BLaER1 (cell line): ENCODE results near the gene OSM.
A peak's percentile ranks its signal among the peaks of the same experiment; 100 is the strongest.

Experiments
- H3K27ac ChIP-seq: shearing (Covaris generic); formaldehyde crosslinking; 2 replicates; pipeline ENCODE4 v1.8.1; 2022
- H3K27me3 ChIP-seq: shearing (Covaris generic); formaldehyde crosslinking; 2 replicates; pipeline ENCODE4 v1.8.1; 2022
- H3K36me3 ChIP-seq: shearing (Covaris generic); formaldehyde crosslinking; 2 replicates; pipeline ENCODE4 v1.8.1; 2022
- H3K4me1 ChIP-seq: shearing (Covaris generic); formaldehyde crosslinking; 2 replicates; pipeline ENCODE4 v1.8.1; 2022
- H3K4me2 ChIP-seq: shearing (Covaris generic); formaldehyde crosslinking; 2 replicates; pipeline ENCODE4 v1.8.1; 2022
- H3K4me3 ChIP-seq: shearing (Covaris generic); formaldehyde crosslinking; 2 replicates; pipeline ENCODE4 v1.8.1; 2022
- H3K9ac ChIP-seq: shearing (Covaris generic); formaldehyde crosslinking; 2 replicates; pipeline ENCODE4 v1.8.1; 2022
- H3K9me3 ChIP-seq: shearing (Covaris generic); formaldehyde crosslinking; 2 replicates; pipeline ENCODE4 v1.8.1; 2022
- H4K20me1 ChIP-seq: shearing (Covaris generic); formaldehyde crosslinking; 2 replicates; pipeline ENCODE4 v1.8.1; 2022
- Cebpa-rat ChIP-seq: shearing (Covaris generic); IDR thresholded peaks from 2 replicates; pipeline ENCODE4 v1.8.1; 2022

Gene OSM

DNA sequence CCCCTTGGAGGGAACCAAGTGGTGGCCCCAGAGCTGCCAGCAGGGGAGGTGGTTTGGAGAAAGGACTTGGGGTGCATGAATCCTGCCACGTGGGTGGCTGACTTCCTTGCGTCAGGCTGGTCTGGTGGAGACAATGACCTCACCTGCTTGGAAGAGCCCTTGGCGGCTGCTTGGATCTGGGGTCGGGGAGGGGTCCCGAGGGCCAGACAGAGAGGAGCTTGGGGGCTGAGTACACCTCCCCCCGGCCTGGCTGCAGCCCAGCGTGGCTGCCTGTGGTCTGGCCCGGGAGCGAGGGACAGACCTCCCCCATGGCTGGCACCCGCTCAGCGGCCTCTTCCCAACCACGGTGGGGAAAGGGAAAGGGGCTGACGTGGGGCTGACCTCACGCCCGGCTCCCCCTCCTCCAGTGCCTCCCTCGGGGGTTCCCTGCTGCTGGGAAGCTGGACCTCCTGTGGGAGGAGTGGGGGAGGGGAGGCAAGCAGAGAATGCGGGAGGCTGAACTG is 33.9 kb downstream of the OSM start:
- Histone ChIP-seq H3K9ac (no peak overlapping the region), H4K20me1 (no peaks in the 10 kb centered on the region), H3K27me3 (no peaks in the 10 kb centered on the region)

GRCh38 chr22:30230787-30231461 is 35.7 kb downstream of the OSM start:
- no peaks in the 10 kb centered on the region for H3K36me3 ChIP-seq
- H3K9ac ChIP-seq, result no peak overlapping the region
- H3K27ac ChIP-seq, result no peak overlapping the region
- no peaks in the 10 kb centered on the region for H3K9me3 ChIP-seq
- peaks cover 31% of the 10 kb centered on the region for H3K4me1 ChIP-seq
- TF ChIP-seq Cebpa-rat, result no peak
- no peaks in the 10 kb centered on the region for H4K20me1 ChIP-seq
- H3K4me3 ChIP-seq, result no peak overlapping the region
- H3K4me2 ChIP-seq, result no peak overlapping the region
- no peaks in the 10 kb centered on the region for H3K27me3 ChIP-seq

More for the DNA sequence above, 33.9 kb downstream of the OSM start:
- Histone ChIP-seq H3K4me2 (peak overlapping the region; percentile 51), H3K36me3 (no peaks in the 10 kb centered on the region), H3K4me3 (no peak overlapping the region), H3K9me3 (no peaks in the 10 kb centered on the region), H3K4me1 (peaks cover 50% of the 10 kb centered on the region), H3K27ac (no peak overlapping the region)
- TF ChIP-seq Cebpa-rat, result no peak

DNA sequence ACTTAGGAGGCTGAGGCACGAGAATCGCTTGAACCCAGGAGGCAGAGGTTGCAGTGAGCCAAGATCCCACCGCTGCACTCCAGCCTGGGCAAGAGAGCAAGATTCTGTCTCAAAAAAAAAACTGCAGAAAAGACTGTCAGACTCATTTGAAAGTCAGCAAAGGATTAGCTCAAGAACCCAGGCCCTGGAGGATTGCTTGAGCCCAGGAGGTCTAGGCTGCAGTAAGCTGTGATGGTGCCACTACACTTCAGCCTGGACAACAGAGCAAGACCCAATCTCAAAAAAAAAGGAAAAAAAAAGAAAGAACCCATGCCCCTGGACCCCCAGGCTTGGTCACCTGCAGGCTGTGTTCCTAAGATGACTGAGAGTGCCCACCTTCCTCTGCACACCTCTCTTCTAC is 36.3 kb downstream of the OSM start:
- Histone ChIP-seq H3K9me3 (no peaks in the 10 kb centered on the region), H3K4me2 (no peak overlapping the region), H4K20me1 (no peaks in the 10 kb centered on the region), H3K4me3 (no peak overlapping the region), H3K9ac (no peak overlapping the region), H3K4me1 (peaks cover 31% of the 10 kb centered on the region), H3K27me3 (no peaks in the 10 kb centered on the region), H3K27ac (no peak overlapping the region), H3K36me3 (no peaks in the 10 kb centered on the region)
- no peak for TF ChIP-seq Cebpa-rat

GRCh38 chr22:30228509-30229359 is 37.9 kb downstream of the OSM start:
- peaks cover 37% of the 10 kb centered on the region for H3K4me1 ChIP-seq
- no peaks in the 10 kb centered on the region for H3K27me3 ChIP-seq
- H3K4me2 ChIP-seq, result no peak overlapping the region; the same call in 1 of the 2 replicates
- no peak overlapping the region for H3K9ac ChIP-seq
- TF ChIP-seq Cebpa-rat, result no peak
- no peaks in the 10 kb centered on the region for H3K36me3 ChIP-seq
- H4K20me1 ChIP-seq, result no peaks in the 10 kb centered on the region
- H3K9me3 ChIP-seq, result no peaks in the 10 kb centered on the region
- no peak overlapping the region for H3K27ac ChIP-seq
- H3K4me3 ChIP-seq, result no peak overlapping the region

DNA sequence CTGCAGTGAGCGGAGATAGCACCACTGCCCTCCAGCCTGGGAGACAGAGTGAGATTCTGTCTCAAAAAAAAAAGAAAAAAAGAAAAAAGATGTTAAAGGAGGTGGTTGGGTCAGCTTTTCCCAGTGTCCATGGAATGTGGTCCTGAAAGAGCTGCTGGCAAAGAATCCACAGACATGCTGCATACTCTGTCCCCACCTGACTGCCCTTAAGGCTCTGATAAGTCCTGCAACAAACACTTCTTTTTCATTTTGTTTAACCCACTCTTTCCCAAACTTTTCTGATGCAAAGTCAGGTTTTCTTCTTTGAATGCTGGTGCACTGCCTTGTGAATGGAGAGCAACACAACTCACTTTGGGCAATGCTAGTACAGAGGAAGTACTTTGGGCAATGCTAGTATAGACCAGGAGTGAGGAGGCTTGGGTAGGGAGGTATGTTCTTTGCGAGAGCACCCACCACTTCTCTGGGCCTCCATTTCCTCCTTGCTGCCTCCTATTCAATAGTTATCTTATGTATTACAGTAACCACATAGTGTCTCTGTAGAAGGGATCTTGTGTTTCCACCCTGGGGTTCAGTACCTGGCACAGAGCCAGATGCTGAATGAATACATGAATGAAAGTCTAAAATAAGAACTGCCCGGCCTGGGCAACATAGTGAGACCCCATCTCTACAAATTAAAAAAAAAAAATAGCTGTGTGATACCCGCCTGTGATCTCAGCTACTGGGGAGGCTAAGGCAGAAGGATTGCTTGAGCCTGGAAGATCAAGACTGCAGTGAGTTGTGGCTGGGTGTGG is 39.0 kb downstream of the OSM start:
- Histone ChIP-seq H3K4me3 (no peak overlapping the region), H3K27me3 (no peaks in the 10 kb centered on the region), H3K4me2 (no peak overlapping the region), H3K27ac (no peak overlapping the region), H4K20me1 (no peaks in the 10 kb centered on the region), H3K9ac (no peak overlapping the region), H3K9me3 (no peaks in the 10 kb centered on the region), H3K4me1 (peaks cover 42% of the 10 kb centered on the region), H3K36me3 (no peaks in the 10 kb centered on the region)
- no peak for TF ChIP-seq Cebpa-rat

DNA sequence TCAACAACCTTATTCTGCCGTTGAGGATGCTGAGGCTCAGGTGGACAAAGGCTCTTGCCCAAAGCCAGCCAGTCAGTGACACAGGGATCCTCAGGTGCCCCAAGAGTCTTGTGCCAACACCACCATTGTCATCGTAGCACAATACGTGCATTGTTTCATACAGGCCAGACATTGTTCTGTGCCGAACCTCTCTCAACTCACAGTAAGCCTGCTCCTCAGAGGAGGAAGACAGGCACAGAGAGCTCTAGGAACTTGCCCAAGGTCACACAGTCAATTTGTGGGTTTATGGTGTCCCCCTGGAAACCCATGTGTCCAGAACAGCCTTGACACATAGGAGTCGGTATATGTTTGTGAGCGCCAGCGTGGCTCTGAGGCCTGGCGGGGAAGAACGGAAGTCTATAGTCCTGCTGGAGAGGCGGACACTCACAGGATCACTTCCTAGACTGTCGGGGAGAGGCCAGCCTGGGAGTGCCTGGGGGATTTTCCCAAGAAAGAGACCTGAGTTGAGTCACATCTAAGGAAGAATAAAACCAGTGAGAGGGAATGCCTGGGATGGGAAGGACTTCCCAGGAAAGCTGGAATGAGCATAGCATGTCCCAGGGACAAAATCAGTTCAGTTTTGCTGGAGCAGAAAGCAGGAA is 40.3 kb downstream of the OSM start:
- H3K4me3 ChIP-seq, result no peak overlapping the region
- no peaks in the 10 kb centered on the region for H3K36me3 ChIP-seq
- TF ChIP-seq Cebpa-rat, result no peak
- no peaks in the 10 kb centered on the region for H3K9me3 ChIP-seq
- no peak overlapping the region for H3K4me2 ChIP-seq
- peaks cover 50% of the 10 kb centered on the region for H3K4me1 ChIP-seq
- no peak overlapping the region for H3K27ac ChIP-seq
- H3K9ac ChIP-seq, result no peak overlapping the region
- H3K27me3 ChIP-seq, result no peaks in the 10 kb centered on the region
- H4K20me1 ChIP-seq, result no peaks in the 10 kb centered on the region

- peaks cover 60% of the 10 kb centered on the region for H3K4me1 ChIP-seq
- H3K27me3 ChIP-seq, result no peaks in the 10 kb centered on the region
- H3K9me3 ChIP-seq, result no peaks in the 10 kb centered on the region
These were observed 41.3 kb downstream of the OSM start for GRCh38 chr22:30225220-30225927.

DNA sequence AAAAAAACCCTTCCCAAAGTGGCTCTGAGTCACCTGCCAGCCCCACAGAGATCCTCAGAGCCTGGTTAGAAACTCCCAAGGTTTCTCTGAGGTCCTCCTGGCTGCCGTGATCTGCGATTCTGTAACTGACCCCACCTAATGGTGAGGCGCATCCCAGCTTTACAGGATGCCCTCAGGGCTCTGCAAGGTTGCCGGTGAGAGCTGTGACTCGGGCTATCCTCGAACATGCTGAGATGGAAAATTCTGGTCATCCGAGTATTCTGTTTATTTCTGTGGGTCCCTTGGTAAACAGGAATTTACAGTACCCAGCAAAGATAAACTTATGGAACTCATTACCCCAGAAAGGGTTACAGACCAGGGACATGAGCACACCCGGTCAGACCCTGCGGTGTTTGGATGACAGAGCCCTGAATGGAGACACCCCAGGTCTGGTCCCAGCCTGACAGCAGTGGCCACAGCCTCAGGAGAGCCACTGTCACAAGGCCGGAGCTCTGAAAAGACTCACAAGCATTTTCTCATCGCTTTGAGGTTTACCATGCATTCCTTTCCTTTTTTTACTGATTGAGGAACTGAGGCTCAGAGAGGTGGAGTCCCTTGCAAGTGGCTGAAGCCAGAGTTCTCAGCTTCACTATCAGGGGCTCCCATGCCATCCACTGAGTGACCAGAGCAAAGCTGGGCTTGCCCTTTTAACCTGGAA is 42.3 kb downstream of the OSM start:
- peak overlapping the region; percentile 93 for H3K4me2 ChIP-seq

More at GRCh38 chr22:30225220-30225927, 41.3 kb downstream of the OSM start:
- Histone ChIP-seq H4K20me1 (no peaks in the 10 kb centered on the region), H3K27ac (no peak overlapping the region), H3K4me2 (peak overlapping the region; percentile 93), H3K36me3 (no peaks in the 10 kb centered on the region), H3K9ac (no peak overlapping the region), H3K4me3 (no peak overlapping the region)
- TF ChIP-seq Cebpa-rat, result no peak

More for the DNA sequence above, 42.3 kb downstream of the OSM start:
- peaks cover 65% of the 10 kb centered on the region for H3K4me1 ChIP-seq
- no peak for TF ChIP-seq Cebpa-rat
- H3K36me3 ChIP-seq, result no peaks in the 10 kb centered on the region
- no peaks in the 10 kb centered on the region for H4K20me1 ChIP-seq
- H3K4me3 ChIP-seq, result no peak overlapping the region
- no peak overlapping the region; the same call in 1 of the 2 replicates for H3K9ac ChIP-seq
- H3K27ac ChIP-seq, result 0 out of 2 replicates have a peak overlapping the region, but pooled peaks have one; percentile 7
- H3K9me3 ChIP-seq, result no peaks in the 10 kb centered on the region
- H3K27me3 ChIP-seq, result no peaks in the 10 kb centered on the region
